ENCODE data around the gene BTF3L4.
"Not testable (repeated sequence)": the region's sequence is repeated elsewhere in the genome, so short reads cannot be mapped to it uniquely, and the experiment has no call there.

Gene BTF3L4

DNA sequence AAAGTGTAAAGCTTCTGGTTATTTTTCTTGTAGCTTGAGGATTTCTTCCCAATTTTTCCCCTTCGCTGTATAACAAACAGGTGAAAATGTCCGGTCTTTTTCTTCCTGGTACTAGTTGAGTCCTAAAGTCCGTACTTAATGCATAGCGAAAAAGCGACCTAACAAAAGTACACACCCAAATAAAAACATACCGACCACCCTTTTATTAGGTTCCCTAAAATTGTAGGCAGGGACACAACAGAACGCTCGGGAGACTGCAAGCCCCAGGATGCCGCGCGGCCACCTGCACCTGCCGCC, 281 bp upstream of the BTF3L4 start:
- DNase-seq, result no peak

DNA sequence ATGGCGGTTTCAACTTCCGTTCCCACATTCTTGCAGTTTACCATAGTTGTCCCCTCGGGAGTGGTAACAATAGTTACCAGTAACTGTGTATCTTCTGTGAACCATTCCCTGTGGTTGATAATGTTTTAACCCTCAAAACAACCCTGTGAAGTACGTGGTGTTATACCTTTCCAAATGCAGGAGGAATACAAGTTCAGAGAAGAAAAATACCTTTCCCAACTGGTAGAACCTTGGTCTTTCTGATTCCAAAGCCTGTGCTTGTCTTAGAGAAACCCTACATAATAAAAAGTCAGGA, 789 bp downstream of the BTF3L4 start:
- DNase-seq, result no peak

DNA sequence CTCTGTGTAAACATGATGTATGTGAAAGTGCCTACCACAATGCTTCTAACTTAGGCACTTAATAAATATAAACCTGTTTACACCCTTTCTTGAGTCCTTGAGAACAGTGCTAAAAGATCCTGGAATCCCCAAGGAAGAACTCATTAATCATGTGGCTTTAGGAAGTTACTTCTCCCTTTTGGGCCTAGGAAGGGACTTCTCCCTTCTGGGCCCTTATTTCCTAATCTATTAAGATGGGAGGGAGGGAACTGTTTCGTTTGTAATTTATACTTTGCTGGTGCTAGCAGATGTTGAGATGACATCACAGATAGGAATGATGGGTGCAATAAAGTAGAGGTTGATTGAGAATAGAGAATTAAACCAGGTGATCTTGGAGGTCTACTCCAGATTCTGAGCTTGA, 1.2 kb downstream of the BTF3L4 start:
- peak; percentile 27 for DNase-seq

DNA sequence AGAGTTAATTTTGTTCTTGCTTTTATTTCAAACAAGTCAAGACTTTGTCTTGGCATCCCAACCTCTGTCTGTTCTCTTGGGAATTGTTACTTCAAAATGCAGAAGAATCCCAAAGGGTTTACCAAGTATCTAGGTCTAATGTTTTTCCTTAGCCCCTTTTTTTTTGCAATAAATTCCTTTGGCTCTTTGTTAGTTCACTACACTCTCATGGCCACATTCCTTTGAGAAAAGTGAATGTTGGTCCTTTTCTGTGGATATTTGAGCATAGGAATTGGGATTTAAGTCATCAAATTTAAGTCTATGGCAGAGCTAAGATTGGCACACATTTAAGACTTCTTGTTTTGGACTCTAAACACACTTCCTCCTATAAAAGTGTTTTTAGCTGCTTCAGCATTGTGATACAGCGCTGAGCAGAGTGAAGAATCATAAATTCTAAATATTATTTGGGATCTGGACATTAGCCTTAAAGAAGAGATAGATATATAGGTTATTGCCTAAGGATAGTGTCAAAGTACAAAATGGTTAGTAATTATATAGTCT, 1.9 kb downstream of the BTF3L4 start:
- no peak for DNase-seq

DNA sequence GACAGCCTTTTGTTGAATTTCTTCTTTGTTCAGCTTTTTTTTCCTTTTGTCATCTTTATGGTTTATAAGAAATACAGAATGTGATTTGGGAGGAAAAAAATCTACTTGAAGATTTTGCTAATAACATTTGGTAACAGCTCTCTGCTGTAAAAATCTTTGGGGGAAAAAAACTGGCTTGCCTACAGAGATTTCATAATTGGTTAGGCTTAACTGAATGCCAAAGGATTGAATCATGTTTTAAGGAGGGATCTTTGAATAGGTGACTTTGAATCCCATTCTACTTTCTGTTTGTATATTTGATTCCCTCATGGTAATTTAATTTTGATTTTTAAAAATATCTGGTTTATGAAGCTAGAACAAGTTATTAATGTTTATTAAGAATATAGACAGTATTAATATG, 3.2 kb downstream of the BTF3L4 start:
- peak; percentile 66 for DNase-seq

DNA sequence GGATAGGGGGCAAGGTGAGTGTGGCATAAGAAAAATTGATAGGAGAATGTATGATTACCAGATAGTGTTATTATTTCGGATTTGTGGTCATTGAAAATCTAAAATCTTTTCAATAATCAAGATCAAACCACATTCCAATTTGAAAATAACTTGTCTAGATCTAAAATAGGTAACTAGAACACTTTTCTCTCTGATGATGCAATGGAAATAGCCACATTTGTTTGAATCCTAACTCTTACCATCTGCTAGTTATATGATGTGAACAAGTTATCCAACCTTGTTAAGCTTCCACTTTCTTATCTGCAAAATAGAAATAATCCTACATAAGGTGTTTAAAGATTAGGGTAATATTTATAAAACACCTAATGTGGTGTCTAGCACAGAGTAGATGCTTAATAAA, 3.8 kb downstream of the BTF3L4 start:
- no peak for DNase-seq

DNA sequence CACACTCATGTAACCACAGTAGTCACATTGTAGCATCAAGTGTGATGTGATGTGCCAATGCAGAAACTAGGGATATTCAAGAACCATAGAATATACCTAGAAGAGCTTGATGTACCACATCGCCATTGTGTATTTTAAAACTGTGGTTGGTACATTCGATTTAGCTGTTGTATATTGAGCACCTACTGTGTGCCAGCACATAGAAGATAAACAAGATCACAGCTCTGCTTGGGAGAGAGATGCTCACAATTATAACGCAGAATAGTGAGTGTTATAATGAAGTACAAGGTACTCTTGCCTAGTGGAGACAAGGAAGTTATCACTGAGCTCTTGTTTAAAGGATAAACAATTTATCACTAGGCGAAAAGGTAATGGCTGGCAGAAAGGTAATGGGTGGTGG, 4.7 kb downstream of the BTF3L4 start:
- no peak for DNase-seq

DNA sequence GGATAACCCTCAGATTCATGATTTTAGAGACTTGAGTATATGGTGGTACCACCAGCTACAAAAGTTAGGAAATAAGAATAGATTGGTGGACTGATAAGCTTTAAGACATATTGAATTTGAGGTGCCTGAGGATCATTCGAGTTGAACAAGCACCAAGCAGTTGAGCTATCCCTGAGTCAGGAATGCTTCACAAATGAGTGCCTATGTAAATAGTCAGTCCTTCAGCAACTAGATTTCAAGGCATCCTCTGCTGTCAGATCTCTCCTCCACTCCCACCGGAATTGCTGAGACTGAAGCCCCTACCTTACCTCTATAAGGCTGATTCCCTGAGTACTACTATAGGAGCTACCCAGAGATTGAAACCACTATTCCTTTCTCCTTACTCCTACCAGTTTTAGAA, 7.1 kb downstream of the BTF3L4 start:
- DNase-seq, result no peak

DNA sequence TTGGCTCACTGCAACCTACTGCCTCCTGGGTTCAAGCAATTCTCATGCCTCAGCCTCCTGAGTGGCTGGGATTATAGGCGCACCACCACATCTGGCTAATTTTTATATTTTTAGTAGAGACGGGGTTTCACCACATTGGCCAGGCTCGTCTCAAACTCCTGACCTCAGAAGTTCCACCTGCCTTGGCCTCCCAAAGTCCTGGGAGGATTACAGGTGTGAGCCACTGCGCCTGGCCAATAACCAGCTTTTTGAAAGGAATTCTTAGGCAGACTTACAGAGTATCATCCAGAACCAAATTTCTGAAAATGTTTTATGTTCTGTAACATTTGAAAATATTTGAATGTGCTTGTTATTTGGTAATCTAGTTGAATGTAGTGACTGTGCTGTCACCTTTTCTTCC, 14.6 kb downstream of the BTF3L4 start:
- DNase-seq, result no peak

DNA sequence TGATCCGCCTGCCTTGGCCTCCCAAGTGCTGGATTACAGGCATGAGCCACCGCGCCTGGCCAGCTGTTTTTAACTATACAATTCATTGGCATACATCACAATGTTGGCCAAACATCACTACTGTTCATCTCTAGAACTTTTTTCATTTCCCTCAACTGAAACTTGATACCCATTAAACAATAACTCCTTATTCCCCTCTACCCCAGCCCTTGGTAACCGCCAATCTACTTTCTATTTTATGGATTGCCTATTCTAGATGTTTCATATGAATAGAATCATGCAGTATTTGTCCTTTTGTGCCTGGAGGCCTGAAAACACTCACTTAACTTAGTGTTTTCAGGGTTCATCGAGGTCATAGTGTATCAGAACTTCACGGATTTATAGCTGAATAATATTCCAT, 16.2 kb downstream of the BTF3L4 start:
- no peak for DNase-seq

DNA sequence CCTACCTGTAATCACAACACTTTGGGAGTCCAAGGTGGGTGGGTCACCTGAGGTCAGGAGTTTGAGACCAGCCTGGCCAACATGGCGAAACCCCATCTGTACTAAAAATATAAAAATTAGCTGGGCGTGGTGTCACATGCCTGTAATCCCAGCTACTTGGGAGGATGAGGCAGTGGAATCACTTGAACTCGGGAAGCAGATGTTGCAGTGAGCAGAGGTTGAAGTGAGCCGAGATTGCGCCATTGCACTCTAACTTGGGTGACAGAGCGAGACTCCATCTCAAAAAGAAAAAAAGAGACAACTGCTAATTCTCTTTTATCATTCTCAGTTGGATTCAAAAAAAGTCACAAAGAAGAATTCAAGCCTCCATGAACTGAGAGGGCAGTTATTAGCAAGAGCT, 21.2 kb downstream of the BTF3L4 start:
- DNase-seq, result not testable (repeated sequence)

DNA sequence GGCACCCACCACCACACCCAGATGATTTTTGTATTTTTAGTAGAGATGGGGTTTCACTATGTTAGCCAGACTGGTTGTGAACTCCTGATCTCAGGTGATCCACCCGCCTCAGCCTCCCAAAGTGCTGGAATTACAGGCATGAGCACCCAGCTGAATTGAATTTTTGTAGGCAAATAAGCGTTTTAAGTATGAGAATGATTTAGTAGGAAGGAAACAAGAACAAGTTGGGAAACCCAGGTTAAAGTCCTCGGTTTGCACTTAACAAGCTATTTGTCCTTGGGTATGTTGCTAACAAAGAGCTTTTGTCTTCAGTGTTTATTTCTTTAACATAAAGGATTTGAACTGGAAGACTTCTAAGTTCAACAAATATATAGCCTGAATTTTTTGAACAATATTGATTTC, 23.9 kb downstream of the BTF3L4 start:
- DNase-seq, result no peak

DNA sequence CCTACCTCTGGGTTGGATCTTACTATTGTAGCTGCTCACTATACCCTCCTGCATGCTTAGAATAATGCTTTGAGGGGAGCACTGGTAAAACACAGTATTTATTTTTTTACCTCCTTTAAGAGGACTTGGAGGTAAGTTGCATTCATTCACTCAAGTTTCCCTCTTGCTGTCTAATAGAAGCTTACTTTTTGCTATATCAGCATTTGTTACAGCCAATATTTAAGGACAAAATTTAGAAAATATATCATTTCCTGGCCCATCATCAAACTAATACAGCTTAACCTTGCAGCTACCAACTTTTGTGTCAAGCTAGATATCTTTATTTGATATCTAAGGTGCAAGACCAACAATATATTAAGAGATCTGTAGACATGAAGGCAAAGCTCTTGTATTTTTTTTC, 31.8 kb downstream of the BTF3L4 start:
- not testable (repeated sequence) for DNase-seq

DNA sequence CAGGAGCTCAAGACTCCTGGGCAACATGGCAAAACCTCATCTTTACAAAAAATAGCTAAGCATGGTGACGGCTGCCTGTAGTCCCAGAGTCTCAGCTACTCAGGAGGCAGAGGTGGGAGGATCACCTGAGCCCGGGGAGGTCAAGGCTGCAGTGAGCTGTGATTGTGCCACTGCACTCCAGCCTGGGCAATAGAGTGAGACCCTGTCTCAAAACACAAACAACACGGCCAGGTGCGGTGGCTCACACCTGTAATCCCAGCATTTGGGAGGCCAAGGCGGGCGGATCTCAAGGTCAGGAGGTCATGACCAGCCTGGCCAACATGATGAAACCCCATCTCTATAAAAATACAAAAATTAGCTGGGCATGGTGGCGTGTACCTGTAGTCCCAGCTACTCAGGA, 38.2 kb downstream of the BTF3L4 start:
- DNase-seq, result not testable (repeated sequence)

DNA sequence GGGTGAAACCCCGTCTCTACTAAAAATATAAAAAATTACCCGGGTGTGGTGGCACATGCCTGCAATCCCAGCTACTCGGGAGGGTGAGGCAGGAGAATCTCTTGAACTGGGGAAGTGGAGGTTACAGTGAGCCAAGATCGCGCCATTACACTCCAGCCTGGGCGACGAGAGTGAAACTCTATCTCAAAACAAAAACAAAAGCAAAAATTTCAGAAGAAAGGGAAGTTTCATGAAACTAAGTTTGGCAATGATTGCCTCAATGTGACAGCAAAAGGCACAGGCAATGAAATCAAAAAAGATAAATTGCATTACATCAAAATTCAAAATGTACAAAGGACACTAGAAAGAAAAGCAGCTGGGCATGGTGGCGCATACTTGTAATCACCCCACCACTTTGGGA, 40.1 kb downstream of the BTF3L4 start:
- no peak for DNase-seq

DNA sequence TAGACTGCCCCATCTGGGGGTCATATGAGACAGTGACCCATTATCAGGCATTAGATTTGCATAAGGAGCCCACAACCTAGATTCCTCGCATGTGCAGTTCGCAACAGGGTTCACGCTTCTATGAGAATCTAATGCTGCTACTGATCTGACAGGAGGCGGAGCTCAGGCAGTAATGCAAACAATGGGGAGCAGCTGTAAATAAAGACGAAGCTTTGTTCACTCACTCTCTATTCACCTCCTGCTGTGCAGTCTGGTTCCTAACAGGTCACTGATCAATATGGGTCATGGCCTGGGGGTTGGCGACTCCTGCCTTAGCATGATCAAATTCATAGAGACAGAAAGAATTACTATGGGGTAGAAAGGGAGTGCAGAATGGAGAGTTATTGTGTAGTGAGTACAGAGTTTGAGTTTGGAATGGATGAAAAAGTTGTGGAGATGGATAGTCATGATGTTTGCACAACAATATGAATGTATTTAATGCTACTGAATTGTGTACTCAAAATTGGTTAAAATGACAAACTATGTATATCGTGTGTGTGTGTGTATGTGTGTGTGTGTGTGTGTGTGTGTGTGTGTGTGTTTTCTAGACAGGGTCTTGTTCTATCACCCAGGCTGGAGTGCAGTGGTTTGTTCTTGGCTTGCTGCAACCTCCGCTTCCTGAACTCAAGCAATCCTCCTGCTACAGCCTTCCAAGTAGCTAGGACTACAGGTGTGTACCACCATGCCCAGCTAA, 42.2 kb downstream of the BTF3L4 start:
- DNase-seq, result no peak

DNA sequence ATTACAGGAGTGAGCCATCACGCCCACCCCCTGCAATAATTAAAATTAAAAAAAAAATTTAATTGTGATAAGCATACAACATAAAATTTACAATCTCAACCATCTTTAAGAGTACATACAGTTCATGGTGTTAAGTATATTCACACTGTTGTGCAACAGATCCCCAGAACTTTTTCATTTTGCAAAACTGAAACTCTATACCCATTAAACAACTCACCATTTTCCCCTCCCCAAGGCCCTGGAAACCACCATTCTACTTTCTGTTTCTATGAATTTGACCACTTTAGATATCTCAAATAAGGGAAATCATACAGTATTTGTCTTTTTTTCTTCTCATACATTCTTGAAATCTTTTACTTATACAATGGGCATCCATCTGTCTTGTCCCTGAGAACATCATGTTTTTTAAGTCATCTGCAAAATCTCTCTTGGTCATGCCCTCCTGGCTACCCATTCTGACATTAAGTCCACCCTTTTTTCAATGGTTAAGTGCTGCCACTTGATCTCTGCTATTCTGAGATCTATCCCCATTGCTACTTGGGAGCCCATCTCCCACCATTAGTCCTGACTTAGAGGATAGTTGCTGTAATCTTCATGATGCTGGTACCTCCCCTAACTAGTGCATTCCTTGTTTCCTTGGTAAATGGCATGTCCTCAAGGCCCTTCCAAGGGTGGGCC, 46.4 kb downstream of the BTF3L4 start:
- no peak for DNase-seq

DNA sequence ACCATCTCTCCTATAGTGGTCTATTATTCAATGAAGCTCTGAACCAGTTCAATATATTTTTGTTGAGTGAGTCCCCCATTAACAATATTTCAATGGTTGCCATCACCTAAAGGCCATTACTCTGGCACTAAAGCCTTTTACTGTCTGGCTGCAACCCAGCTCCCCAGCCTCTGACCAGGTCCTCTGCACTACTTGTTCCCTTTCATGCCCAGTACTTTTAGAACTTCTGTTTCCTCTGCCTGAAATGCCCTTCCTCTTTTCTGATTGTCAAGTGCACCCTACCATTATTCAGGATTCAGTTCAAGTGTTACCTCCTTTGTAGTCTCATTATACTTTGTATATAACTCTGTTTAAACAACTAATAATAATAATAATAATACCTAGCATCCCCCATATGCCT, 55.4 kb downstream of the BTF3L4 start:
- no peak for DNase-seq

DNA sequence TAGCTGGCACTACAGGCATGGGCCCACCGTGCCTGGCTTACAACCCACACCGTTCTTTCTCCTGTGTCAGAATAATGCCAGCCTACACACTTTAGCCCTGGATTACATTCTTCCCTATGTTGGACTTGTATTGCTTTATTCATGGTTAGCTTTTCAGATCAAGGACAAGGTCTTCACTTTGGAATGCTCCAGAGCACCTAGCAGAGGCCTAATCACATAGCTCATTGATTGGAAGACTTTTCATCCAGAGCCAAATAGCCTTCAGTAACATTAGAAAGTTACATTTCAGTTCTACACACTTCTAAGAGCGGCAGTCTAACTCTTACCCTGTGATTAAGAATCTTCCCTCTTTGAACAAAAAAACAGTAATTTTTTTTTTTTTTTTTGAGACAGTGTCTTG, 56.4 kb downstream of the BTF3L4 start:
- no peak for DNase-seq

DNA sequence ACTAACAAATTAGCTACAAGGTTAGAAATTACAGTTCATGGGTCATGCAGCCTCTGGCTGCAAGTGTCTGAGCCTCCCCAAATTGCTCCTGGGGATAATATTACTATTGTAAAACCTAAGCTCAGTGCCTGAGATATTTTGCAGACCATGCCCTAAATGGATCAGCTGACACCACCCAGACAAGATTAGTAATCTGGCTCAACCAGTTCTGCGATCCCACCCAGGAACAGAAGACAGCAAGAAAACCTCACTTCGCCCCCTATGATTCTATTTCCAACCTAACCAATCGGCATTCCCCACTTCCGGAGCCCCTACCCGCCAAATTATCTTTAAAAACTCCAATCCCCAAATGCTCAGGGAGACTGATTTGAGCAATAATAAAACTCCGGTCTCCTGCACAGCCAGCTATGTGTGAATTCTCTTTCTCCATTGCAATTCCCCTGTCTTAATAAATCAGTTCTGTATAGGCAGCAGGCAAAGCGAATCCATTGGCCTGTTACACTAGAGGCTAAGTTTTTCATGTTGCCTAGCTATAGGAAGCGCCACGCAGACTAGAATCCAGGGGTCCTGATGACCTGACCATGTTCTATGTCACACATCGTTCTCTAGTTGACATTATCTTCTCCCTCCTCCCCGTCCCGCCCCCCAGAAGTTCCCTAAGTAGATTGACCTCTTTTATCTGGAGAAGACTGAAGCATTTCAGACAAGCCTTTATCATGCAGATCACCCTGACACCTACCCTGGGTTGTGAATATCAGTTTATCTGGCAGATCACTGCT, 63.4 kb downstream of the BTF3L4 start:
- DNase-seq, result no peak

DNA sequence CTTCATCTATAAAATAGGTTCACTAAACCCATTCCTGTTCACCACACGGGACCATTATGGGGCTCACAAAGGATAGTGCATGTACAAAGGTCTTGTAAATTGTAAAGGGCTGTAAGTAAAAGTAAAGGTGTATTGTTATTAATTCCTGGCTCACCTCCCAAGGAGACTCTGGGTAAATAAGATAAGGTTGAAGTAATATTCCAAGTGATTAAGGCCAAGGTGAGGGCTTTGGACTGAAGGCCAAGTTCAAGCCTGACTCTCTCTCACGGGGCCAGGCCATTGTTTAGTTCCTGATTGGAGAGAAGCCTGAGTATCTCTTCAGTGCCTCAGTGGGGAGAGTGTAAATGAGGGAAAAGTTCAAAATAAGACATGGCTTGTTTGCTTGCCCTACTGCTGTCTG, 66.3 kb downstream of the BTF3L4 start:
- DNase-seq, result no peak

DNA sequence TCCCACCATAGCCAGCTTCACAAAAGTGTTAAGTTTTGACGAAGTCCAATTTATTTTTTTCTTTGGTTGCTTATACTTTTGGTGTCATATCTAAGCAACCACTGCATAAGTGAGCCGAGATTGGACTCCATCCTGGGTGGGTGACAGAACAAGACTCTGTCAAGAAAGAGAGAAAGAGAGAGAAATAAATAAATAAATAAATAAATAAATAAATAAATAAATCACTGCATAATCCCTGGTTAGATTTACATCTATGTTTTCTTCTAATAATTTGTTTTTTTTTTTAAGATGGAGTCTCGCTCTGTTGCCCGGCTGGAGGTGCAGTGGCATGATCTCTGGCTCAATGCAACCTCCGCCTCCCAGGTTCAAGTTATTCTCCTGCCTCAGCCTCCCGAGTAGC, 67.5 kb downstream of the BTF3L4 start:
- no peak for DNase-seq

DNA sequence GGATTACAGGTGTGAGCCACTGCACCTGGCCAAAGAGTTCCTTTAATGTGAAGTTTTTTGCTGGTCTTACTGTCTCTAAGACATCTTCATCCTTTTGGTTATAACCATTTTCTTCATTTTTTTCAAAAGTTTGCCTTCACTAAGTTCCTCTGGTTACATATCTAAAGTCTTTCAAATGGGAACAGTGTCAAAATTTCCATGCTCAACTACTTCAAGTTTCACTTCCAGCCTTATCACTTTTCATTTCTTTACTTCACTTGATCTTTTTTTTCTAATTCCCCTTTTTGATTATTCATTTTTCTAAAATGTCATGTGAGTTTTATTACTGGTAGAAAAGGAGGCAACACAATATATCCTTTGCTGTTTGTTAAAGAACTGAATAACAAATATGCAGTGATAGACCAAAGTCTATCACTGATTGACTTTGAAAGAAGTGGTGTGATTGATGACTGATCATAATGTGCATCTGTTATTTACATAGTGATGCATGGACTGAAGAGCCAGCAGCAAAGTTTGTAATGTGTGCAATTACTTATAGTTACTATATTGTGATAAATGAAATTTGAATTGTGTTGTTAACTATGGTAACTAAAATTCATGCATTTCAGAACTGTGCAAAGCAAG, 69.8 kb downstream of the BTF3L4 start:
- no peak for DNase-seq

Data from EL (cell line).